HG03378 (cell line): Measurements from ENCODE around the gene CIT.

ENCODE experiments used
- ATAC-seq: cut with Tn5 transposase; IDR thresholded peaks from one replicate; pipeline ENCODE4 v1.9.1; 2021; ENCODE audit warnings: mild to moderate bottlenecking, moderate library complexity; ENCODE audit not compliant: unreplicated experiment

CIT gene

GRCh38 chr12:119704065-119704747 lies 172.9 kb downstream of the CIT start:
- ATAC-seq = no peak

GRCh38 chr12:119700078-119700477 lies 177.0 kb downstream of the CIT start:
- no peak for ATAC-seq

GRCh38 chr12:119699199-119699760 lies 177.8 kb downstream of the CIT start:
- no peak for ATAC-seq

GRCh38 chr12:119696943-119697342 lies 180.2 kb downstream of the CIT start:
- no peak for ATAC-seq

- ATAC-seq = no peak
Observed at GRCh38 chr12:119695034-119695433, 182.1 kb downstream of the CIT start.

GRCh38 chr12:119694111-119694510 lies 183.0 kb downstream of the CIT start:
- ATAC-seq = no peak

GRCh38 chr12:119693511-119693910 lies 183.6 kb downstream of the CIT start:
- ATAC-seq = no peak

GRCh38 chr12:119692997-119693396 lies 184.1 kb downstream of the CIT start:
- ATAC-seq = no peak

- no peak for ATAC-seq
Observed at GRCh38 chr12:119692410-119692809, 184.7 kb downstream of the CIT start.

- no peak for ATAC-seq
Observed at GRCh38 chr12:119691202-119691810, 185.8 kb downstream of the CIT start.

- no peak for ATAC-seq
Observed at GRCh38 chr12:119689935-119690500, 187.1 kb downstream of the CIT start.

GRCh38 chr12:119687879-119688278 lies 189.2 kb downstream of the CIT start:
- no peak for ATAC-seq

GRCh38 chr12:119687406-119687805 lies 189.7 kb downstream of the CIT start:
- ATAC-seq = no peak

GRCh38 chr12:119686776-119687175 lies 190.3 kb downstream of the CIT start:
- ATAC-seq = no peak

GRCh38 chr12:119686355-119686754 lies 190.8 kb downstream of the CIT start:
- ATAC-seq = no peak

GRCh38 chr12:119685375-119685774 lies 191.7 kb downstream of the CIT start:
- no peak for ATAC-seq

- ATAC-seq = no peak
Observed at GRCh38 chr12:119684711-119685369, 192.3 kb downstream of the CIT start.

- no peak for ATAC-seq
Observed at GRCh38 chr12:119683816-119684215, 193.3 kb downstream of the CIT start.

- no peak for ATAC-seq
Observed at GRCh38 chr12:119683413-119683812, 193.7 kb downstream of the CIT start.

GRCh38 chr12:119682639-119683252 lies 194.4 kb downstream of the CIT start:
- ATAC-seq = peak; percentile 47
